T-helper 2 cell (primary cell): ENCODE results near the gene TMEM117.

ENCODE experiments used
- DNase-seq, 5 experiments: peaks; one replicate each; pipeline versions ENCODE4 v3.0.0 to v3.0.0-alpha.2; 2012 to 2022

TMEM117 gene

DNA sequence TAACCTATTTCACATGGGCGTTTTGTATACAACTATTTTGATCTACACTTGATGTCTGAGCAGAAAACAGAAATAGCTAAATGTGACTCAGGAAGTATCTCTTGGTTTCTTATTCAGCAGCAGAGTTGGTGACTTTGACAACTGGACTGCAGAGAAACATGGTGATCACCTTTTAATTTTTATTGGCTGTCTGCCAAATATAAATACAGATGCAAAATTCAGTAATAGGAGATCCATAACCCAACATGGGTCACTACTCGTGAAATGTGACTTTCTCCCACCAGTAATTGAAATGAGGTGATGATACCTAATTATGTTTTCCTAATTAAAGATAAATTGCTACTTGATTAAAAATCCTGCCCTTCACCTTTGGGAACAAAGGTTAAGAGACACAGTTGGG is 553.2 kb downstream of the TMEM117 start:
- DNase-seq = no peak

DNA sequence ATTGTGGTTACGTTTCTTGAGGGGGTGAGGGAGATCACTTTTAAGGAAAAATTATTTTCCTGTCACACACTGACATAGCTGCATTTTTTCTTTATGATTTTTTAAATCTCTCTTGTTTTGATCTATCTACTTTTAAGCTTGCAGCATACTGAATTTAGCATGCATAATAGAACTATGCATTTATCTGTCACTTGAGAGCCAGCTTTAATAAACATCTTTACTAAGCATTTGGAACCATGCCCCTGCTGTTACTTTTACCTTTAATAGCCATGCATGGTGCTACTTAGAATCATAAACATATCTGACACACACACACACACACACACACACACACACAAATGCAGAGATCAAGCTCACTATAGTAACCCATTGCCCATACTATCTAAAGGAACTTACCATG is 554.0 kb downstream of the TMEM117 start:
- DNase-seq = no peak

DNA sequence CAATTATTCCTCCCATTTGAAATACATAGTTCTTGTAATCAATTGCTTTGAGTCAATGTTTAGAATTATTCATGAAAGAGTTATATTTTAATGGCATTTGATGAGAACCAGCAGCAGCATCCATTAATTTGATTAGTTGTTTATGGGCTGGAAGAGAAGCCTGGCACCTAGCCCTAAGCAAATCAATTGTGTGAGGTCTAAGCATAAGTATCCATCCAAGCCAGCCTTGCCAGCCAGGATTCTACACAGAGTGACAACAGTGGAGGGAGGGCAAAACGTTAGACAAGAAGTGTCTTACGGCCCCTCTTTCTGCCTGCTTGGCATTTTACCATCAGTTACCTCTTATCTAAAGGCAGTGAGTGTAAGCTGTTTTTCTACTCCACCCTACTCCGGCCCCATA is 561.8 kb downstream of the TMEM117 start:
- DNase-seq = no peak

DNA sequence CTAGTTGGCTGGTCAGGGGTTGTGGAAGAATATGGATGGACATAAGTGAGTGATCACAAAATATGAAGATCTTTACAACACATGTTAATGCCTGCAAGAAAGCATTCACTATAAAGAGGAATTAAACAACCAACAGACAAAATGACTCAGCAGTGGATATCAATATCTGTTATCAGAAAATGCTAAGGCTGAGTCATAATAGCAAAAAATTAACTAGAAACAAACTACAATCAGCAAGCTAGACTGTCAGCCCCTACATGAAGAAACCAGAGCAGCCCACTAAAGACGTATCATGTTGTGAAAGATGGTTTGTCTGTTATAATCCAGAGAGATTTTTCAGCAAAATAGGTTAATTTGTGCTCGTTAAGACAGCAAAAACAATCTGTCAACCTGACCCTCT is 567.3 kb downstream of the TMEM117 start:
- DNase-seq = peak in 1 of 5 experiments; percentile 59

DNA sequence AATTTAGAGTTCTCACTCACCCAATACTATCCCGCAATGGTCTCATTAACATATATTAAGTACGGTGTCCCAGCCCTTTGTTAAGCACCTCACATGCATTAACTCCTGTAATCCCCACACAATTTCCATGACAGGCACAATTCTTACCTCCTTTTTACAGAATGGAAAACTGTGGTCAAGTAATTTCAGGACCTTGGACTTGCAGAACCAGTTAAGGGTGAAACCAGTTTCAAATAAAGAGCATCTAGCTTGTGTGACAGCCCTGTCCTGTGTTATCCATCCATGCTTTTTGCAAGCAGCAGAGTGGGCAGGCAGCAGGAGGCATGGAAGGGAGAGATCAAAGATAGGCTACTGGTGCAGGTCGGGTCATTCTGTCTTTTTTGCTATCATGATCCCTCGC is 569.4 kb downstream of the TMEM117 start:
- DNase-seq = no peak

DNA sequence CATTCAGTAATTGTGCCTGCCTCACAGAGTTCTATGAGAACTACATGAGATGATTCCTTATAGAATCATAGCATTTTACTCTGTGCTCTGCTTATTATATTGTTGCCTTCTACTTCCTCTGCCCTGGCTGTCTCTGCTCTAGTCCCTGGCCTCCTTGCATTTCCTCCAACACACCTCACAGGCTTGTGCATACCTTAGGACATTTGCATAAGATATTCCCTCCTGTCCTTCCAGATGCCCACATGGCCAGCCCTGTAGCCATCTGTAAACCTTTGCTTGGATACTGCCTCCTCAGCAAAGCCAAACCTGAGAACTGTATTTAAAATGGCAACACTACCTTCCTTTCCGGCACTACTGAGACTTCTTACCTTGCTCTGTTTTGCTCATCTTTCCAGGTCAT is 586.7 kb downstream of the TMEM117 start:
- DNase-seq = no peak

DNA sequence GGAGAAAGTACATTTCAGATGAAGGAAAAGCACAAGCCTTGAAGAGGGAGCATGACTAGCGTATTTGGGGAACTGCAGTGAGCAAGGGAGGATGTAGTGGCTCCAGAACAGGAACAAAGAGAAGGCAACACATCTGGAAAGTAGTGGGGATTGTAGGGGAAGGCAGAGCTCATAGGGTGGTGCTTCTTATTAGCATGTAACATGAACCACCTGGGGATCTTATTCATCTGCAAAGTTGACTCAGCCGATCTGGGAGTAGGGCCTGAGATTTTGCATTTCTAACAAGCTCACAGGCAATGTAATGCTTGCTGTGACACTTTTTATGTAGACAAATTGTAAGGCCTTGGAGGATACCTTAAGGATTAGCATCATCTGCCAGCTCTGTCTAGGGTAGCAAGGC is 592.9 kb downstream of the TMEM117 start:
- no peak for DNase-seq

DNA sequence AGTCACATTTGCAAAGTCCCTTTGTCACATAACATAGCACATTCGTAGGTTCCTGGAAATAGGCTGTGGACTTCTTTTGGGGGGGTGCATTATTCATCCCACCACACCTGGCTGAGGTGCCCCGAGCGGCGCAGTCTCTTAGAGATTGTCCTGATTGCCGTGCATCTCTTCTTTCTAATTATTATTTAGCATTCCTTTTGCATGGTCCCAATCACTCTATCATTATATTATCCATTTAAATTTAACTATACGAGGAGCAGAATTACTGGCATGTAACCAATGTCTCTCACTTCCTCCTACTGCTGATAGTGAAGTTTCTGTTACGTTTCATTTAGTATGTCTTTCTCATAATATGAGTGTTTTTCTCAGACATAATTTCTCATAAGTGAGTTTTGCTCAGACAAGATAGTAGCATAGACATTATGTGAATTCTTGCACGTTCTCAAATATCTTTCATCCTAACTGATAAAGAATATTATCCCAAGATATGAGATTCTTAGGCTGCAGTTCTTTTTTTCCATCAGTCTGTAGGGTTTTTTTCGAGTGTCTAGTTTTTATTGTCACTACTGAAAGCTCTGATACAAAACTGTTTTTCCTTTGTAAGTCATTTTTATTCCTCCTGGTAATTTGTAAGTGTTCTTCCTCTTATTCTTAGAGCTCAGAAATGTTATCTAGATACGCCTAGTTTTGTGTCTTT is 595.9 kb downstream of the TMEM117 start:
- no peak for DNase-seq

DNA sequence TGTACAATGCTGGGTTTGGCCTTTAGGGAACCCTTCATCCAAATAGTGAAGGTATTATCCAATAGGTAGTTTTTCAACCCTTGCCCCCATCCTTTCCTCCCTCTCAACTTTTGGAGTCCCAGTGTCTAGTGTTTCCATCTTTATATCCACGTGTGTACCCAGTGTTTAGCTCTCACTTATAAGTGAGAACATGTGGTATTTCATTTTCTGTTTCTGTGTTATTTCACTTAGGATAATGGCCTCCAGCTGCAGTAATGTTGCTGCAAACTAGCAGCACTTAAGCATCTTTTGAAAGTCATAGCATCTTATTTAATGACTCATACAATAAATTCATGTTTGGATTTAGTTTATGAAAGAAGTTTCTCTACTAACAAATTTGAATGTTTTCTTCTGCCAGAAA is 597.8 kb downstream of the TMEM117 start:
- DNase-seq = no peak

DNA sequence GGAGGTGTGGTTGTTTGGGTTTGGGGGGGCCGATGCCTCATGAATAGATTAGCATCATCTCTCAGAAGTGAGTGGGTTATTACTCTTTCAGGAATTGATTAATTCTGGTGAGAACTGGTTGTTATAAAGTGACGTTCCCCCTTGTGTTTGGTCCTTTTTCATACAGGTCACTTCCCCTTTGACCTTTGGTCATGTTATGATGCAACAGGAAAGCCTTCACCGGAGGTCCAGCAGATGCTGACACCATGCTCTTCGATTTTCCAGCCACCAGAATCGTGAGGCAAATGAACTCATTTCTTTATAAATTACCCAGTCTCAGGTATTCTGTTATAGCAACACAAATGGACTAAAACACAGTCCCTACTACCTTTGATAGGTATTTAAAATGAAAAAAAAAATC is 600.9 kb downstream of the TMEM117 start:
- DNase-seq = no peak
